ENCODE measurements around the gene PAK6. TPM values are rescaled to one million over a fixed set of nuclear protein-coding genes. Genes with fewer than 3 reads are reported as not detected.

Gene PAK6
- total RNA-seq, 1 donor from 2014 or later = 11.2 TPM

DNA sequence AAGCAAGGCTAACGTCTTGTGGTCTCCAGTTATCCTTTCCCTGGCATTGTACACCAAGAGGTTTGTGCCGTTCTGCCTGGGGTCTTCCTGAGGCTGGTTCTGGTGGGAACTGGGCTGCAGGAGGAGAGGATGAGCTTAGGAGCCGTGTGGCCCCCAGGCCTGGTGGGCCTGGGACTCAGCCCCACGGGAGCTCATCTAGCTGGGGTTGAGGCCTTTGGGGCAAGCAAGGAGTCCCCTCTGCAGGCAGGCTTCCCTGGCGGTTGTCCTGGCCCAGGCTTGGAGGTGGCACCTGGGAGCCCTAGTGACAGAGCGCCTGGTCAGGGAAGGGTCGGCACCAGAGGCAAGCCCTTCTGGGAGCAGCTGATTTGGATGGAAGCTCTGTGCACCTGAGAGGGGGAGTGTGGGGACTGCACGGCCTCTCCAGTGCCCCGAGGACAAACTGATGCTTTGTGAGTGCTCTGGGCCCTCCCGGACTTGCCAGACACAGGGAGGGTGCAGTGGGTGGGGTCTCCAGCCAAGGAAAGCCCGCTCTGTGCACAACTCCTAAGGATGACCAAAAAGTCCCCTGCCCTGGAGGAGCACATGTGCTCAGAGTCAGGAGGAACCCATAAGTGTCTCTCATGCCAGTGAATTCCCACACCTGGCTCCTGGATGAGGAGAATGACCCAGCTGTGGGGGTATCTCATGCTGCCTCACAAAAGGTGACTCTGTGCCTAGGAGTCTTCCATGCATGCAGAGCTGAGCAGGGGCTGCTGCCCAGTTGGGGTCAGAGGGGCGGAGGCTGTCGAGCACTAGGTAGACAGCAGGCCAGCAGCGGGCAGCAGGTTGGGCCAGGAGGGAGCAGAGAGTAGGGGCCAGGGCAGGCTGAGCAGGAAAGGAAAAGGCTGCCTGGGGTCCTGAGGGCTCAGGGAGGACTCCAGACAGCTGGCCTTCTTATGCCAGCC lies 2.7 kb downstream of the PAK6 start:
- no peak for DNase-seq

DNA sequence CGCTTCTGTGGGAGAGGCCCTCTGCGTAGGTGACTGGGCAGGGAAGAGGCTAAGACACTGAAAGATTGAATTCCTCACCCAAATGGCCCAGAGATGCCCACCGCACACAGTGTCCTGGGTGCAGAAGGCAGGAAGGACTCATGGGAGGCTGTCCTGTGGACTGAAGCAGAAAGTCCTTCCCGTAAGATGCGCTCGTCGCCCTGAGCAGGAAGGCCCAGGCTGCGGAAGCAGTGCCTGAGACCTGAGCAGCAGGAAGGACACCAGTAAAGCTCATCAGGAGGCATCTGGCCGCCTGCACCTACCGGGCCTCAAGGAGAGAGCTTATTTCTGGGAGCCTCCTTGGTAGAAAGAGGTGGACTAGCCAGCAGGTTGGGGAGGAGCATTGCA lies 3.3 kb downstream of the PAK6 start:
- DNase-seq = no peak

DNA sequence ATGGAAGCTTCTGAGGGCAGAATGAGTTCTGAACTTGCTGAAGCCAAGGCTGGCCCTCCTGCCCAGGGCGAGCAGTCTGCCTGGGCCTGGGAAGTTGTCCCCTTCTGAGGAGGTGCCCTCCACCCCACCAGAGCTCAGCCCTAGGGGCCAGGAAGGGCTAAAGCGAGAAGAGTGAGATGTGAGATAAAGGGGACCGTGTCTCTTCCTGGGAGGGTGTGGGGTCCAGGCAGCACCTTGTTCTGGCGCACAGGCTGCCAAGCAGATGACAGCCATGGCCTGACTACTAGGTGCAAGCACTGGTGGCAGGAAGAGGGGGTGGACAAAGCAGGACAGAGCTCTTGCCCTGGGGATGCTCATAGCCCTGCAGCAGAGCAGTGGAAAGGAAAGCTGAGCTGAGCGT lies 3.7 kb downstream of the PAK6 start:
- no peak for DNase-seq

DNA sequence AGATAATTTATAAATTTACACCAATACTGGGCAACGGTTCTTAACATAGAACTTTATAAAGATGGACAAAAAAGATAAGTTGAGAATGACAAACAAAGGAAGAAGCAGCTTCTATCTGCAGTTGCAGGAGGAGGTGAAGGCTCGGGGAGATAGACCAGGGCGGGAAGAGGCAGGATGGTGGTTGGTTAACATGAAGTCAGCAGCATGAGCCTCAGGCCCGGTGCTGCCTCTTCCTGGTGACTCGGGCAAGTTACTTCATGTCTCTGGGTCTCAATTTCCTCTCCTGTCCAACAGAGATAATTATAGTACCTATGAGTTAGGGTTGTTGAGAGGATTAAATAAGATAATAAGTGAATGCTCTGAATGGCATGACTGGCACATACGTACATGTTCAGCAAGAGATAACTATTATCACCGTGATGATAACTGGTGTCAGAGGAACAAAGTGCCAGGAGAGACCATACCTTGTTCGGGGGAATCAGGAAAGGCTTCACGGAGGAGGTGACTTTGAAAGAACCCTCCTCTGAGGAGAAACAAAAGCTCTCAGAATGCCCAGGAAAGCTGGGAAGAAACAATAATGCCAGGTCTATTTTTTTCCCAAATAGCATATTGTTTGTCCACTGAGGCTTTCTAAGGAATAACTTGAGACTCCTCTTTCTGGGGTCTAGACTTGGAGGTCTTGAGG lies 4.4 kb downstream of the PAK6 start:
- DNase-seq = no peak

DNA sequence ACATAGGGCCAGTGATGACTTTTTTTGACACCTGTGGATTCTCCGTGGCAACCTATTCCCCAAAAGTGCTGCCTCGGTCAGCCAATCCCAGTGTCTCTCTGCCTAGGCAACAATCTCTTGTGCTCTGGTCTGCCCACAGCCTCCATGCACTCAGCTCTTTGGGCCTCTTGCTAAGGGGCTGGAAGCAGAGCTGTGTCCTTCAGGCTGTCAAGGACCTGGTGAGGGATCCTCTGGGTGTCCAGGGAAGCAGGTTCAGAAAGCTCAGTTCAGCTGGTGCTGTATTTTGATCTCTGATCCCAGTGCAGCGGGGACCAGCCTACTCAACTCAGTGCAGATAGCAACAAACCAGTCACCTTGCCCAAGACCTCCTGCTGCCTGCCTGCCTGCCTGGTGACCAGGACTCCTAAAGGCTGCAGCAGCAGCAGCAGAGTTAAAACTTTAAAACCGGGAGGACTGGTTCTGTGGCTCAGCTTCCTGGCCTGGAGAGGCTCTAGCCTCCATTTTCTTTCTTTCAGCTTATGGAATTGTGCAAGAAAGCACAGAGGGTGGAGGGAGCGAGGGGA lies 6.2 kb downstream of the PAK6 start:
- no peak for DNase-seq

DNA sequence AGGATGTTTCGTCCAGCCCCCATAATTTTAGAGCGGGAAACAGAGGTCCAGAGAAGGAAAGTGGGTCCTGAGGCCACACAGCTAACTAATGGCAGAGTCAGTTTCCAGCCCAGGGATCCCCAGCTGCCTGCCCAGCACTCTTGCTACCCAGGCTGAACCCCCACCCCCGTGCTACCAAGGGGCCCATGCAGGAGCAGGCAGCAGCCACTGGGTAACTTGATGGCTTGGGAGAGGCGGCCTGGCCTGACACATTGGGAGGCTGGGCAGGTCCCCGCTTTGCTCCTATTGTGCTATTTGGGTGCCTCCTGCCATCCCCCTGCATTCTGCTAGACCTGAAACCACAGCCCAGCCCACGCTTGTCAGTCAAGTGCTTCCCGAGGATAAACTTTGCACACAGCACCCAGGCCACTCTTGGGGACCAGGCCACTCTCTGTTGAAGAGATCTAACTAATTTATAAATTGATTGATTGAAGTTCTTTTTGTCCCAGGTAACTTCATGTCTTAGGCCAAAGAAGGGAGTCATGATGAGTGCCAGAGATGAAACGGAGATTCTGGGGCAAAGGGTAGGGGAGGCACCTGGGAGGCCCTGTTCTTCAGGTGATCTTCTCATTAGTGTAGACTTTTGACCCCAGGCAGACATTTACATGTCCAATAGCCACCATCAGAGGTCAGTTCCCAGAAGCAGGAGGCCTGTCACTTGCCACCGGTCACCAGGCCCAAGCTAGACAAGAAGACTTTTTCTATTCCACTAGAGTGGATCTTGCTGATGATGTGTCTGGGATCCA lies 7.0 kb downstream of the PAK6 start:
- no peak for DNase-seq

DNA sequence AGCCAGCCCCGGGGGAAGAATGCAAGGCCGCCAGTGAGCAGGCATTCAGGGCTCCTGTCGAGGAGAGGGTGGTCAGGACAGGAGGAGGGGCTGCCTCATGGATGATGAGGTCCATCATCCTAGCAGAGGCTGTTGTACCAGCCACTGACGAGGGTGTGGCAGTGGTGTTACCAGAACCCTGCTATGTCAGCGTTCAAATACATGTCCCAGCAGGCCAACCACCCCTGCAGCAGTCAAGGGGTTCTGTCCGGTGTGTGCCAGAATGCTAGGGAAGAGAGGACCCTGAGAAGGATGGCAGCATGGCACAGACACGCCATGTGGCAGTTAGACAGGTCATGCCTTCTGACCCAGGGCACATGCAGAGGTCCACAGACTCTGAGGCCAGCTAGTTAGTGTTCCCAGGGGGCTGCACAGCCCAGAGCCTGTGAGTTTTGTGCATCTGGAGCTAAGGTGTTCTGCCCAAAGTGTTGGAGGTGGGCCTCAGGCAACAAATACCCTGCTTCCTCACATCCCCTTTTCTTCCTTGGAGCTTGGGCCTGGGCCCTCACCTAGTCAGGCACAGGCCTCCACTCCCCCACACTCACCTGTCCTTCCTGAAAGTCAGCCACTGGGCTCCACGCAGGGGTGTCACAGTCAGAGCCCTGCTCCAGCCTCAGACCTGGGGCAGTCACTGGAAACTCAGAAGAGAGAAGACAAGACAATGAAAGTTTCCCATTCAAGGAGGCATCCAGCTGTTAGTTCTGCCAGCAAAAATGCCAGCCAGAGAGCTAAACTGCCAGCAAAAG lies 7.8 kb downstream of the PAK6 start:
- DNase-seq = no peak

DNA sequence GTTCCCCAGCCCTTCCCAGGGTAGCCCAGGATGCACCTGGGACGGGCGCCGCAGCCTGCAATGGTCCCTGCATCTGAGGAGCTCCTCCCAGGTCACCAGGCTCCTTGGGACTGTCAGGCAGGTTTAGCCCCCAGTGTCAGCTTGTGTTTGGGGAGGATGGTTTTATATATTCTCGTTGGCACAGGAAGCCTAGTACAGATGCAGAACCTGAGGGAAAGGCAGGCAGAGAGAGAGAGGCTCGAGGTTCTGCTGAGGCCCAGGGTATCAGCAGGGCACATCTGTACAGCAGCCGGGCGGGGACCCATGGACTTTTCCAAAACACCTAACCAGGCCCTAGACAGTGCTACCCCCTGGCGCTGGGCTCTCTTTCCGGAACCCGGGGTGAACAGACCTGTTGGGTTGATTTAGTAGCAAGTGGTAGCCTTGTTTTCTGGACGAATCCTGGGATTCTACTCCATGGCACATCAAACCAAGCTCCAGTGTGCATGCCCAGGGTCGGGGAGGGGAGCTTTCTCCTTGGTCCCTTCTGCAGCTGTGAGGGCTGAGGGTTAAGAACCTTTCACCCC lies 8.6 kb downstream of the PAK6 start:
- no peak for DNase-seq

DNA sequence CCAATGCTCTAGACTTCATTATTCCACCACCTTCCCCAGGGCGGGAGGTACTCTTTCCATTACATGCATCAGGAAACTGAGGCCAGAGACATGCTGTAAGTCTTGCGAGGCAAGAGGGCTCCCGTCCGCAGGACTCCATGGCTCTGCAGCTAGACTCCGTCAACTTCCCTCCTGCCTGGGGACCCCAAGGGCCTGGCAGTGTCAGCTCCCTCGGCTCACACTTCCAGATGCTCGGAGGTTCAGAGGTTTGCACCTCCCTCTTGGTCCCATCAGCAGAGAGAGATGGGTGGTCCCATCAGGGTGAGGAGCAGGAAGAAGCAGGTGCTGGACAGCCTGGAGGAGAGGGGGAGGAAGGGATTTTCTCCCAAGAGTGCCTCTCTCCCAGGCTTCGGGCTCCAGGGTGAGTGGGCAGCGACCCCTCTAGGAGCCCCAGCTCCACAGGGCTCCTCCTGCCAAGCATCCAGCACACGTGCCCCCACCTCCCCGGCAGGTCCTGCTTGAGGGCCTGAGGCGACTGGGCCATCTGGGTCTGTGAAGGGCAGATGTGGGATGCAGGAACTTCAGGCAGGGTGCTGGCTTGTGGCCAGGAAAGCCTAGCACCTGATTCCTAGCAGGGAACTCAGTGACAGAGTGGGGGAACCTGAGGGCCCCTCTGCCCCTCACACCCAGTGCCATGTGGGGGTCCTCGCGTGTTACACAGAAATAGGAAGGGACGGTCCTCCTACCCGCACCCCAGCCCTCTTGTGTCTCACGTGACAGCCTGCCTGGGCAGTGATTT lies 9.3 kb downstream of the PAK6 start:
- no peak for DNase-seq

DNA sequence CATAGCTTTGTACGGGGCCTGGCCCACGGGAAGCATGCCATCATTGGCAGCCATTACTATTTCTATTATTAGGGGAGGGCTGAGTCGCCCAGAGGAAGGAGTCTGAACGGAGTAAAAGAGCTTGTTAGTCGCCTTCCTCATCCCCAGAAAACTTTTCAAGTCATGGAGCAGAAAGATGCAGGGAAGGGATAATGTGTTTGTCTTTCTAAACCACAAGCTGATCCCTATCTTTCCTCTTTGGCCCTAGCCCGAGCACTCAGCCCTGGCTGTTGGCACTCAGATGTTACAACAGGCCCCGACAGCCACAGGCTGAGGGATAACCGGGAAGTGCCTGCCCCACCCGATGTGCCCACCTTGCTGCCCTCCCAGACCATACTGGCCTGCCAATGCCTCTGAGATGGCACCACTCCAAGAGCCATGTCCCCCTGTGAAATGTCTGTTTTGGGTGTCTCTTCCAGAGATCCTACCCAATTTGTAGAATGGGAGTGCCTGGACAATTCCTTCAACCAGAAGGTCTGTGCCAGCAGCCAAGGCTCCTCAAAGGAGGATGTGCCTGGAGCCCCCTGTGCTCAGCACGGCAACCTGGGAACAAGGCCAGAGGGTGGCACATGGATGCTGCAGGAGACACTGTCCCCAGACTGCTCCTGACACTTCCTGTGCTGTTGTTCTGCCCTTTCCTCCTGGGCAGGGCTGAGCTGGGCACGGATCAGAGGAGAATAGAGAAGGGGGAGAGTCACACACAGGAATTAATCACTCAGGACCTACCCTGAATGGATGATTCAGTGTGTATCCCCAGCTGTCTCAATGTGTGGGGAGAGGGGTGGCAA lies 10.8 kb downstream of the PAK6 start:
- no peak for DNase-seq

DNA sequence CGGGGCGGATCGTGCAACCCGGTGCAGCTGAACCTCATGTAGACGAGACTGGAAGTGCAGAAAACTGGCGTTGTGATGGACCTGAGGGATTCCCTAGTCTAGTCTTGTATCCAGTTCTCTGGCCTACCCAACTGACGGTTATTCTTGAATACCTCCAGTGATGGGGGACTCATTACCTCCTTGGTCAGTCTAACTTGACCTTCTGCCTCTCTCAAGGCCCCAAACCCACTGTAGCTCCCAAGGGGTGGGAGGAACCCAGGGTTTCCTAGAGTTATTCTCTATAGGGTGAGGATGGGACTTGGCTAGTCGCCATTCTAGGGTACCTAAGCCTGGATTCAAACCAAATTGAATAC lies 11.4 kb downstream of the PAK6 start:
- DNase-seq = no peak

DNA sequence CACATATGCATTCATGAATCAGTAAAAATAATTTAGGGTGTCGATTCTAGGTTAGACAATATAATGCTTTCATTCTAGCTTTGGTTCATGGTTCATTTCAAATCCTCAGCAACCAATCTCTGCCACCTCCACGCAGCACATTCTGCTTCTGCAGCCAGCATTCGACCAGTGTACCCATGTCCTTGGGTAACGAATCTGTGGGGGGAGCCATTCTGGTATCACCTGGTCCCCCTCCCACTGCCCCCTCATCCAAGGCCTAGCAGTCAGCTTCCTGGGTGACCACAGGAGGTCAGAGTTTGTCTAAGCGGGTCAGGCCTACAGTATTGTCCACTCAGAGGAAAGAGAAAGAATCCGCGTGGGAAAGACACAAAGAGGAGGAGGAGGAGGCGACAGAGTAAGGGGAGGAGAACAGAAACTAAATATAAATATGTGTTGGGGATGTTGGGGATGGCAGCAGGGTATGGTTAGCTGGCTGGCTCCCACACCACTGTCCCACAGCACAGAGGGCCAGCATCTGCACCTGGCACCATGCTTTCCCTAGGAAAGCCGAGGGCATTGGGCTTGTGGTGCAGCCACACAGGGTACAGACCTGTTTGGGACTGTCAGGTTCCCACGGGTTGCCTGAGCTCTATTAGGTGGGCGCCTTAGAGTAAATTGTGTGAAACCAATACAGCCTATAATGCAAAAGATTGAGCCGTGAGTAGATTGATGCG lies 12.1 kb downstream of the PAK6 start:
- DNase-seq = no peak

DNA sequence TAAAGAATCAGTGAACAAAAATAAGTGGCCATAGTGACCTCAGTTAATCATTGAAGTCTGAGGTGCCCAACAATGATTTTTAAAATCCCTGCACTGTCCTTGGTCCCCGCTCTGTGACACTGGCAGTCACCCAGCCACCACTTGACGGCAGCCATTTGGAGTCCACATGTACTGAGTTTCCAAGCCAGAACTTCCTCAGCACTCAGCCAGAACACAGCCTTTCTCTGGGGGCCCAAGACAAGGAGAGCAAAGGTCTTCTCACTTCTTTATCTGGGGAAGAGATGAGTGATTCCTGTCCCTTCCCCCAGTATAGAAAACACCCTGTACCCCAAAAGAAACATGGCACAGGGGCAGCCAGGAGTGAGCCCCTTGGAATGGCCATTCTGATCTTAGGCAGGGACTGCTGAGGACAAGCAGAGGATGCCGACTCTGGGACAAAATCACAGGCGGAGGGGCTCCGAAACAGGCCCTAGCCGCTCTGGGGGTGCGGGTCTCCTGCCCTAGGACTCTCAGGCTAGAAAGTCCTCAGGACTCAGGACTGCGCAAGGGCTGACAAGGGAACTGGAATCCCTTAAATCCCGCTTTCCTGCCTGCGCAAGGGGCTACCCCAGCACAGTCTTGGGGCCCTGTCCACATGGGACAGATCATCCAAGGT lies 12.8 kb downstream of the PAK6 start:
- no peak for DNase-seq

DNA sequence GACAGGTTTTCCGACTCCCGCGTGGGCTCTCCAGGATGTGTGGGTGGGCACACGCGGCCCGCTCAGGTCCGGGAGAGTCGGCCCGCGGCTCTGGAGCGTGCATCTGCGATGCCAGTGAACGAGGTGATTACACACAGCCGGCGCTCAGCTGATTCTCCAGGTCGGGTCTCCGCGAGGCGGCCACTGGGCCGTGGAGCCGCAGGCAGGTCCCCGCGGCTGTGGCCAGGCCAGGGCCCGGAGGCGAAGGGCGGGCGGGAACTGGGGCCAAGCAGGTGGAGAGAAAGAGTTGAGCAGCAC lies 13.2 kb downstream of the PAK6 start:
- DNase-seq = no peak

DNA sequence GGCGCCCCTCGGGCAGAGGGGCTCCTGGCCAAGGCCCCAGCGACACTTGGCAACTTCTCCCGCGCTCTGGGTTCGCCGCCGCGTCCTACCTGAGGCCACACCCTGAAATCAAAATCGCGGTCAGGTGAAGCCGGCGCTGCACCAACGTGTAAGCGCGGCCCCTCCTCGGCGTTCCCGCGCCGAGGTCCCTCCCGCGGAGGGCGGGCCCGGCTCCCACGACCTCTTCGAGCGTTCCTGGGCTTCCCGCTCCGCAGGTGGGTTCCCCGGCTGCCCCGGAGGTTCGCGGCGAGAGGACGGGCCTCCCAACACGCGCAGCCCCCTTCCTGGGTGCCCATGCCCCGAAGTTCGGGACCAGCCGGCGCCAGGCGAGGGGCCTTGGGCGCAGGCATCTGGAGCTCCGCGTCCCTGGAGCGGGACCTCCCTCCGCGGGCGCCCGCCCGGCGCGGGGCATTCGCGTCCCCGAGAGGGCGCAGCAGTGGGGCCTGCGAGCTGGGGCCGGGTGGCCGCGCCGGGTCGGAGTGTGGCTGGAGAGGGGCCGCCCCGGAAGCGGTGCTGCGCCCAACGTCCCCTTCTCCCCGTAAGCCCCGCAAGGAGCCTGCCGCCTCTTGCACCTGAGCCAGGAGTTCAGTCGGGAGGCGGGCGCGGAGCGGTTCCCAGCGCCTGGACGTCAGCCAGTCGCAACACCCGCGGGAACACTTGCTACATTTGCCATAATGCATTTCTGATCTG lies 13.7 kb downstream of the PAK6 start:
- DNase-seq = peak; percentile 27

DNA sequence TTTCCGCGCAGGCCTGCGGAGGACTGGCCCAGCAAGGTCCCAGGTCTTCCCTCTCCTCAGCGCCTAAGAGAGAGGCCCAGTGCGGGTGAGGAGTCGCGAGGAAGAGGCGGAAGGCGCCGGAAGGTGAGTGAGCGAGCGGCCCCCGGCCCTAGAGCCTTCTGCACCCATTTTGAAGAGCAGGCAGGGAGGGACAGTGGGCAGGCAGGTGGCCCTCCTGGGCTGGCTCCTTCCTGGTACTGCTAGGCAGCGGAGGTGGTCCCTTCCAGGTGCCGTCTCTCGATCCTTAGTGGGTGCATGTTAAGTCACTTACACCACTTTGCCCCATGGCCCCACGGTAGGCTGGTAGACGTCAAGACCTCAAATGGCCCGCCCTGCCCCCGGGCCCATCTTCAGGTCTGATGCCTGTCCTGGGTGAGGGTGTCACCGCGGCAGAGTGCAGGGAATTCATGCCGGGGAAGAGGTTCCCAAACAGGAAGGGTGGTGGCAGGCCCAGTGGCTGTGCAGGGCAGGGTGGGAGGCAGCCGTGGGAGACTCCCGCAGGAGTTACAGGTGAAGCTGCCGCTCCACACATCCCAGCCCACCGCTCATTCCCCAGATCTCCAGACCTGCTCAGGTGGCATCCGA lies 14.4 kb downstream of the PAK6 start:
- no peak for DNase-seq

DNA sequence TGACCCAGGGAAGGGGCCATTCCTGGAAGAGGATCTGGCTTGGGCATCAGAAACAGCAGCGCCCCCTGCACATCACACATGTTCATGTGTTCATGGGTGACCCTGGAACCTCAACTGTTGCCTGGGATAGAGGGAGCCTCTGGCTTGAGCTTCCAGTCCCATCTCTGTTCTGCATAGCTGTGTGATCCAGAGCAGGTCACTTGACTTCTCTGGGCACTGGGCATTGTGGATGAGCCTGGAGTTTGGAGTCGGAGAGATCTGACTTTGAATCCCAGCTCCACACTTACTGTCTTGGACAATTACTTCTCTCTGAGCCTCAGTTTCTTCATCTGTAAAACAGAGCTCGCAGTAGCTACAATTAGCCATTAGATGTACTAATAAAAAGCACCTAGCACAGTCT lies 15.6 kb downstream of the PAK6 start:
- DNase-seq = no peak

DNA sequence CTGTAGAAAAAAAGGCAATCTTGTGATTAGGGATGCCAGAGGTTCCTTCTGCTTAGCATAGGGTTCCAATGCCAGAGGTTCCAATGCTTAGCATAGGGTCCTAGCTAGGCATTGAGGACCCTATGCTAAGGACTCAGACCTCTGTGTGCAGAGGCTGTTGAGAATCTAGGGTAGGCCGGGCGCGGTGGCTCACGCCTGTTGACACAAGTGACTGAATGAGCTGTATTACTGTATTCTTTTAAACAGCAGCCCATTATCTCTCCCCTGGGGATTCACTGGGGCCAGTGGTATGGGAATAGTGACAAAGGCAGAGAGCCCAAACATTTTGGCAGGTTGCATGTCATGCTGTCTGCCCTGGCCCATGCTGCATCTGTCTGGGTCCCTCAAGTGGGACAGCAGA lies 16.2 kb downstream of the PAK6 start:
- DNase-seq = no peak

All from occipital lobe (tissue), 2 donors.